Measurements from ENCODE around the gene KRTAP5-7.
"Not testable (repeated sequence)": the region's sequence is repeated elsewhere in the genome, so short reads cannot be mapped to it uniquely, and the experiment has no call there.

KRTAP5-7 gene

DNA sequence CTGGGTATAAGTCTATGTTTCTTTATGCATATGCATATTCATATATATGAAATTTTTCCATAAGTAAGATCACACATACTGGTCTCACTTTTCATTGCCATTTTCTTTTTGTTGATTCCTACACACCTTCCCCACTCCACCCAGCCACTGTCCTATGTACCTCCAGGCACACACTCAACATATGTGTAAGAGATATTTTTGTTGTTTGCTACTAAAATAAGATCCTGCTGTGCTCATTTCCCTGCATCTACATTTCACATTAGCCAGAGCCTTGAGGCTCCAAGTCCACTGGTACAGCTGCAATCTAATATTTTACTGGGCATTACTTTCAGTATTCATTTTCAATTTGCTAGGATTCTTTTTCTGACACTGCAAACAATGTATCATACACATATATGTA lies 30.2 kb downstream of the KRTAP5-7 start:
- DNase-seq (ENCODE audit: low read depth) = no peak

- DNase-seq (ENCODE audit: low read depth) = no peak
These were observed 31.9 kb downstream of the KRTAP5-7 start for GRCh38 chr11:71558996-71559395.

- DNase-seq (ENCODE audit: low read depth) = no peak
These were observed 35.1 kb downstream of the KRTAP5-7 start for GRCh38 chr11:71562120-71562519.

GRCh38 chr11:71563406-71563805 lies 36.3 kb downstream of the KRTAP5-7 start:
- no peak for DNase-seq (ENCODE audit: low read depth)

- no peak for DNase-seq (ENCODE audit: low read depth)
These were observed 37.4 kb downstream of the KRTAP5-7 start for GRCh38 chr11:71564430-71564829.

DNA sequence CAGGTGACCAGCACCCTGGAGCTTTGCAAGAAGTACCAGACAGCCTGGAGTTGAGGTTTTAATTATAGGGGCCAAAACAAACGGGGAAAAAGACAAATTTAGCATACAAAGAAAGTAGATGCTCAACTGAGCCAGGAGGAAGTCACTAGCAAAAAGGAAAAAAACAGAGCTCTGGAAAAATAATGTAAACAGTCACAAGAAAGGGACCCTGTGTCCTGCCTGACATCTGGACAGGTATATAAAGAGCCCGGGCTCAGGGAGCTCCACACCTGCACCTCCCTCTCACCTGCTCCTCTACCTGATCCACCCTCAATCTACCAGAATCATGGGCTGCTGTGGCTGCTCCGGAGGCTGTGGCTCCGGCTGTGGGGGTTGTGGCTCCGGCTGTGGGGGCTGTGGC lies 38.2 kb downstream of the KRTAP5-7 start, which contains the start of gene KRTAP5-10:
KRTAP5-10 (plus strand) TSS at position 301 of the 400 bp plus-strand sequence; CDS start at position 326, 25 bp downstream.
- no peak for DNase-seq (ENCODE audit: low read depth)

DNA sequence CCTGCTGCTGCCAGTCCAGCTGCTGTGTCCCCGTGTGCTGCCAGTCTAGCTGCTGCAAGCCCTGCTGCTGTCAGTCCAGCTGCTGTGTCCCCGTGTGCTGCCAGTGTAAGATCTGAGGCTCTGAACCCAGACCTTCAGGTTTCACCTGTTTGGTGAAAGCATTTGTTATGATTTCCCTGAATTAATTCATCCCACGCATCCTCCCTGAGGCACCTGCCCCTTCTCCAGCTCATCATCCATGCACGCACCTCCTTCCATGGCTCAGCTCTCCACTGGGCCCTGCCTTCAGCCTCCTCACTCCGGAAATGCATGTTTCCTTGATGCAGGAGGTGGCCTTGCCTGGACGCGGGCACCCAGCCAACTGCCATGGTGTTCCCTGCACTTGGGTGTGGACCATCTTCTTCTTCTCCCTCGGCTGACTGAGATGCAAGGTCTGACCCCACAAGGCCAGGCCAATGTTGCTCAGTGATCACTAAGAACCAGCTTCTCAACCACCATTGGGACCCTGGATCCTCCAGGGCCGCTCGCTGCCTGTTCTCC lies 39.1 kb downstream of the KRTAP5-7 start:
- DNase-seq (ENCODE audit: low read depth) = no peak

GRCh38 chr11:71566626-71567599 lies 39.8 kb downstream of the KRTAP5-7 start:
- DNase-seq (ENCODE audit: low read depth) = not testable (repeated sequence)

GRCh38 chr11:71567633-71568032 lies 40.6 kb downstream of the KRTAP5-7 start:
- not testable (repeated sequence) for DNase-seq (ENCODE audit: low read depth)

- DNase-seq (ENCODE audit: low read depth) = no peak
These were observed 41.8 kb downstream of the KRTAP5-7 start for GRCh38 chr11:71568704-71569349.

- not testable (repeated sequence) for DNase-seq (ENCODE audit: low read depth)
These were observed 44.2 kb downstream of the KRTAP5-7 start for GRCh38 chr11:71571101-71571850.

GRCh38 chr11:71572811-71573210 lies 45.7 kb downstream of the KRTAP5-7 start:
- no peak for DNase-seq (ENCODE audit: low read depth)

GRCh38 chr11:71574418-71574817 lies 47.4 kb downstream of the KRTAP5-7 start:
- DNase-seq (ENCODE audit: low read depth) = no peak

GRCh38 chr11:71575723-71576424 lies 48.8 kb downstream of the KRTAP5-7 start:
- no peak for DNase-seq (ENCODE audit: low read depth)

- not testable (repeated sequence) for DNase-seq (ENCODE audit: low read depth)
These were observed 49.8 kb downstream of the KRTAP5-7 start for GRCh38 chr11:71576688-71577465.

DNA sequence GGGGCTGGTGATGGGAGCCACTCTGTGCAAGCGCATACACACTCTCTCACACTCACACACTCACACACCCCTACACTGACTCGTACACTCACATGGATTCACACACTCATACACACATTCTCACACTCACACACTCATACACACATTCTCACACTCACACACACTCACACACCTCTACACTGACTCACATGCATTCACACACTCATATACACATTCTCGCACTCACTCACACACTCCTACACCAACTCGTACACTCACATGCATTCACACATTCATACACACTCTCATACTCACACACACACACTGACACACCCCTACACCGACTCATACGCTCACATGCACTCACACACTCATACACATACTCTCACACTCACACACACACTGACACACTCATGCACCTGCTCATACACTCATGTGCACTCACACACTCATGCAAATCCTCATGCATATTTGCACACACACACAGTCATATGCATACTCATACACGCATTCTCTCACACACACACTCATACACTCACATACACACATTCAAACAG lies 50.5 kb downstream of the KRTAP5-7 start:
- DNase-seq (ENCODE audit: low read depth) = no peak
